ENCODE data around the gene N4BP2L1. TPM values are rescaled to one million over a fixed set of nuclear protein-coding genes. Genes with fewer than 3 reads are reported as not detected.

N4BP2L1 gene
- total RNA-seq, 4 donors from 2014 or later: 7.4 to 44.1 (median 21.5) TPM

DNA sequence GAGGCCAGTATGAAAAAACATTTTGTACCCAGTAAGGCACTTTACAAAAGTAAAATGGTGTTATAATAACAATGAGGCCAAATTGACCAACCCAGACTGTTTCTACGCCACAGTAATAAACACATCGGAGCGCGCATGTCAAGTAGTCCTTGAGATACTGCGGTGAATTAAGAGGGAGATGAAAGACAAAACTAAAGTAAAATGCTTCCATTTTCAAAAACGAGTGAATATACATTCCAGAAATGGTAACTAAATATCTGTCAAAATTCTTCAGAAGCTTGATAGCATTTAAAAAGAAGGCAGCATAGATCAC, 19.0 kb downstream of the N4BP2L1 start:
- DNase-seq: no peak
- intact Hi-C loops (cut with DNase I; ENCODE audit: low total_unique reads): no loop called here
- Histone ChIP-seq H3K27ac (no peak overlapping the region), H3K27me3 (no peaks in the 10 kb centered on the region), H3K4me3 (no peak overlapping the region), H3K4me1 (no peaks in the 10 kb centered on the region), H3K9me3 (no peaks in the 10 kb centered on the region), H3K36me3 (no peaks in the 10 kb centered on the region)
- TF ChIP-seq, protein P1, sequence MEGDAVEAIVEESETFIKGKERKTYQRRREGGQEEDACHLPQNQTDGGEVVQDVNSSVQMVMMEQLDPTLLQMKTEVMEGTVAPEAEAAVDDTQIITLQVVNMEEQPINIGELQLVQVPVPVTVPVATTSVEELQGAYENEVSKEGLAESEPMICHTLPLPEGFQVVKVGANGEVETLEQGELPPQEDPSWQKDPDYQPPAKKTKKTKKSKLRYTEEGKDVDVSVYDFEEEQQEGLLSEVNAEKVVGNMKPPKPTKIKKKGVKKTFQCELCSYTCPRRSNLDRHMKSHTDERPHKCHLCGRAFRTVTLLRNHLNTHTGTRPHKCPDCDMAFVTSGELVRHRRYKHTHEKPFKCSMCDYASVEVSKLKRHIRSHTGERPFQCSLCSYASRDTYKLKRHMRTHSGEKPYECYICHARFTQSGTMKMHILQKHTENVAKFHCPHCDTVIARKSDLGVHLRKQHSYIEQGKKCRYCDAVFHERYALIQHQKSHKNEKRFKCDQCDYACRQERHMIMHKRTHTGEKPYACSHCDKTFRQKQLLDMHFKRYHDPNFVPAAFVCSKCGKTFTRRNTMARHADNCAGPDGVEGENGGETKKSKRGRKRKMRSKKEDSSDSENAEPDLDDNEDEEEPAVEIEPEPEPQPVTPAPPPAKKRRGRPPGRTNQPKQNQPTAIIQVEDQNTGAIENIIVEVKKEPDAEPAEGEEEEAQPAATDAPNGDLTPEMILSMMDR (IDR thresholded peaks at IDR 0.05): no peak
- TF ChIP-seq POLR2A (IDR thresholded peaks at IDR 0.05): no peak

DNA sequence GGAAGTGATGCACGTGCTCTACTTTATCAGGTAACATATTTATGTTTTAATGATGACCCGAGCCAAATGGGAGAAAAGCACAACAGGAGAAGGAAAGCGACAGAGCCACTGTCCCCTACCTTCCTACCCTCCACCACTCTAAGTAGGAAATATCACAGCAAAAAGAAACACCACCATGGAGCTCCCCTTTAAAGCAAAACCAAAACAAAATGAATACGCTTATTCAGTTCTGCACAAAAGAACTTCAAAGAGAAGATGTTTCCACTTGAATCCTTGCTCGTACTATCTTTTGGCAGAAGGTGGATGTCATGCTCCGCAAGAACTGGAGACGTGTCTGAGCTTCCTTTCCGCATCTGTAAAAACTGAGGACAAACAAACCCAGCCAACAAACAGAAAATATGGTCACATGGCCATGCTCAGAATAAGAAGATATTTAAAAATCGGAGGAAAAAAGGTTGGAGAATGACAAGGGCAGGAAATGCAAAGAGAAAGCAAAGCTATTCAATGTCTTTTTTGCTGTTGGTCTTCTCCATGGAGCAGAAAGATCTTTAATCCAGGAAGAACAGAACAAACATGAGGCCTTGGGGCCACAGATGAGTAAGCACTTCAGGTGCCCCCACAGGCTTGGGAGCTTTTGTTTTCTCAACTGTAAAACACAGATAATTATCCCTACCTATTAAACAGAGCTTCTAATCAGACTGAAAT, 19.5 kb downstream of the N4BP2L1 start:
- DNase-seq: no peak
- H3K27me3 ChIP-seq: no peaks in the 10 kb centered on the region
- no peaks in the 10 kb centered on the region for H3K4me1 ChIP-seq
- TF ChIP-seq, protein P1 (IDR thresholded peaks at IDR 0.05): no peak
- TF ChIP-seq POLR2A (IDR thresholded peaks at IDR 0.05): no peak
- no peak overlapping the region for H3K4me3 ChIP-seq
- intact Hi-C loops (cut with DNase I; ENCODE audit: low total_unique reads): no loop called here
- no peaks in the 10 kb centered on the region for H3K9me3 ChIP-seq
- H3K27ac ChIP-seq: no peak overlapping the region
- no peaks in the 10 kb centered on the region for H3K36me3 ChIP-seq

DNA sequence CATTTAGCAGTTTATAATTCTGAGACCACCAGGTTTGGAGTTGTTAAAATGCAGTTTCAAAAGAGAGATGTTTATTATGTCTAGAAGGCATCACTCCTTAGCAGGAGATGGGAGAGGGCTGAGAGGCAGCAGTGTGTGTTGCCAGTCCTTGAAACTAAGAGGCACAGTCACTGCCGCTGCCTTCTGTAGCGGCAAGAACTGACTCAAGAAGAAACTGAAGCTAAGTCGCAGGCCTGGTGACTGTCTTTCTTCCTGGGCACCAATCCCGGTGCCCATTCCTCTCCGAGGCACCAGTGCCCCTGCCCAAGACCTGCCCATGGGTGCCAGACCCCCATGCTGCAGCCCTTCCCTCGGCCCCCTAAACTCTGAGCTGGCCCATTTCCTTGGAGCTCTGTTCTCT, 20.1 kb downstream of the N4BP2L1 start:
- Histone ChIP-seq H3K27ac (no peak overlapping the region), H3K9me3 (no peaks in the 10 kb centered on the region), H3K4me3 (no peak overlapping the region), H3K27me3 (no peaks in the 10 kb centered on the region), H3K4me1 (no peaks in the 10 kb centered on the region), H3K36me3 (no peaks in the 10 kb centered on the region)
- DNase-seq: no peak
- no peak for TF ChIP-seq POLR2A (IDR thresholded peaks at IDR 0.05)
- TF ChIP-seq, protein P1 (IDR thresholded peaks at IDR 0.05): no peak
- intact Hi-C loops (cut with DNase I; ENCODE audit: low total_unique reads): no loop called here

DNA sequence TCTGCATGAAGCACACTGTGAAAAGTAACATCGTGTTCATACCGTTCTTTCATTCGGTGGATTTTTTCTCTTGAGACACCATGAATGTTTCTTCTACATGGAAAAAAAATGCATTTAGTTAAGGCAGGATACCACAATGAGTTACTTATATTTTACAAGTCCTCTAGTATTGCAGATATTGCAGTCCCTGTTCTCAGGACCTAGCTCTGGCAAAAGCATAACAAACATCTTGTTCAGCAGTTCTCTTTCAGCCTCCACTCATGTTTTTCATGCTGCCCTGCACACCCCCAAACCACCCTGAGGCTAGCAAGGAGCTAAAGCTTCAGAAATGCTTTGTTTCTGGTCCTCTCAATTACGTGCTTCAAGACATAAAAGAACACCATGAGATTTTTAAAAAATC, 24.8 kb downstream of the N4BP2L1 start:
- no peak for TF ChIP-seq POLR2A (IDR thresholded peaks at IDR 0.05)
- TF ChIP-seq, protein P1 (IDR thresholded peaks at IDR 0.05): no peak
- Histone ChIP-seq H3K4me1 (no peaks in the 10 kb centered on the region), H3K27me3 (no peaks in the 10 kb centered on the region), H3K4me3 (no peak overlapping the region), H3K27ac (no peak overlapping the region), H3K9me3 (no peaks in the 10 kb centered on the region), H3K36me3 (no peaks in the 10 kb centered on the region)
- DNase-seq: no peak
- intact Hi-C loops (cut with DNase I; ENCODE audit: low total_unique reads): no loop called here

DNA sequence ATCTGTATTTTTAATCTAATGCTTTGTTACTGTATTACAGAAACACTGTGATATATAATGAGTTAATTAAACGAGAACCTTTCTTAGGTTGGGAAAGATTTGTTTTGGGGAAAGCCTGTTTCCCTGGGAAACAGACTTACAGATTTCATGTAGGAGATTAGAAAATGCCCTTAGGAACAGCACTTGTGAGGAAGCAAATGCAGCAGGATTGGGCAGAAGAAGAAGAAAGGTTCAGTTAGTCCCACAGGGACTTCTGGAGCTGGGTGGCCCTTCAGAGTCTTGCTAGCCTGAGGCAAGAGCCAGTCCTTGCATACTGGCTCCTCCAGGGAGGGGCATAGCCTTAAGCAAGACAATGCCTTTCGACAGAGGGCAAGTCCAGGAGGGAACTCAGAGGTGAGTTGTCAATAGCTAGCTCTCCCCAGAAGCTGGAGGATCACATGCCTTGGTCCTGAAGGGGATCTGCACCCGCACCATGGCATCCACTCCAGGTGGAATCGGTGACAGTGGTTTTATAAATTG, 36.8 kb downstream of the N4BP2L1 start:
- H3K4me1 ChIP-seq: no peaks in the 10 kb centered on the region
- no peak overlapping the region for H3K27ac ChIP-seq
- no peak for DNase-seq
- TF ChIP-seq, protein P1 (IDR thresholded peaks at IDR 0.05): no peak
- no peak for TF ChIP-seq POLR2A (IDR thresholded peaks at IDR 0.05)
- H3K27me3 ChIP-seq: no peaks in the 10 kb centered on the region
- H3K36me3 ChIP-seq: no peaks in the 10 kb centered on the region
- intact Hi-C loops (cut with DNase I; ENCODE audit: low total_unique reads): no loop called here
- no peak overlapping the region for H3K4me3 ChIP-seq
- H3K9me3 ChIP-seq: no peaks in the 10 kb centered on the region

Data from uterus (tissue), 4 donors.